Measurements from ENCODE around the gene PRSS2. TPM values are rescaled to one million over a fixed set of nuclear protein-coding genes. Genes with fewer than 3 reads are reported as not detected.
A peak's percentile ranks its signal among the peaks of the same experiment; 100 is the strongest.

PRSS2 gene
- total and polyA plus RNA-seq, 2 donors (not counting 3 experiments of a cell fraction or from before 2014, with no cell fraction given) = 0.25 TPM; not detected in 1

GRCh38 chr7:142809671-142810070 is 38.9 kb downstream of the PRSS2 start:
- peak overlapping the region; percentile 6 for H3K4me2 ChIP-seq (ENCODE audit: insufficient read depth, low read length)
- H2AFZ ChIP-seq (ENCODE audit: low read depth, low read length) = no peak overlapping the region
- dilution Hi-C loops (cut with MboI; ENCODE audit: extremely low pct_ligation_motif_present, low sequenced_read_pairs) = no loop called here
- peak overlapping the region; percentile 98 for H3K27ac ChIP-seq (ENCODE audit: insufficient read depth, low read depth, low read length)
- DNase-seq (ENCODE audit: low read depth, low spot score) = no peak
- H4K20me1 ChIP-seq (replicated peaks; ENCODE audit: control insufficient read depth, extremely low read depth, insufficient read depth, low read length) = no peaks in the 10 kb centered on the region
- no peak for TF ChIP-seq JUN (IDR thresholded peaks at IDR 0.05; ENCODE audit: borderline replicate concordance, insufficient read depth, insufficient read length, low read depth)
- TF ChIP-seq GATA2 (IDR thresholded peaks at IDR 0.05; ENCODE audit: insufficient read depth, insufficient read length, low read depth, low read length) = no peak
- TF ChIP-seq EZH2 (IDR thresholded peaks at IDR 0.05; ENCODE audit: borderline replicate concordance, low read depth, low read length, severe bottlenecking) = peak; percentile 38
- ChIA-PET POLR2A (no interaction called here), CTCF (interaction anchor here (0.8 to 9.8 kb wide), 17 partner anchors 8 to 295 kb away, joined by 3 to 425 read pairs (median 13); no protein-coding TSS in a partner anchor)
- H3K27me3 ChIP-seq (ENCODE audit: control insufficient read depth in 2 of 2, insufficient read depth in 2 of 2, low read length in 2 of 2) = no peaks in the 10 kb centered on the region
- no peak for FAIRE-seq
- H3K79me2 ChIP-seq (ENCODE audit: control insufficient read depth, insufficient read depth, low read length) = no peaks in the 10 kb centered on the region
- BruUV-seq (replicated peaks) = TSS peak; percentile 15
- no peaks in the 10 kb centered on the region for H3K36me3 ChIP-seq (ENCODE audit: control insufficient read depth in 2 of 2, extremely low read depth in 1 of 2, insufficient read depth in 2 of 2, low read length in 2 of 2)
- H3K9me1 ChIP-seq (replicated peaks; ENCODE audit: control insufficient read depth, extremely low read depth, insufficient read depth, low read length) = no peaks in the 10 kb centered on the region
- H3K4me3 ChIP-seq (replicated peaks in 1 of 3; ENCODE audit: insufficient read depth in 1 of 3, low read depth in 1 of 3, low read length in 3 of 3) = no peak overlapping the region
- H3K9ac ChIP-seq (replicated peaks; ENCODE audit: extremely low read depth, insufficient read depth, low read length) = no peak overlapping the region
- H3K9me3 ChIP-seq (replicated peaks; ENCODE audit: control insufficient read depth, insufficient read depth, low read length) = no peaks in the 10 kb centered on the region
- H3K4me1 ChIP-seq (ENCODE audit: control insufficient read depth, extremely low read depth, insufficient read depth, low read length) = peaks cover 64% of the 10 kb centered on the region
- intact Hi-C loops (cut with micrococcal nuclease) = loop anchor here (2.0 to 5.0 kb wide), 2 partner anchors 45 to 583 kb away; partner anchors contain the start of gene EPHB6

DNA sequence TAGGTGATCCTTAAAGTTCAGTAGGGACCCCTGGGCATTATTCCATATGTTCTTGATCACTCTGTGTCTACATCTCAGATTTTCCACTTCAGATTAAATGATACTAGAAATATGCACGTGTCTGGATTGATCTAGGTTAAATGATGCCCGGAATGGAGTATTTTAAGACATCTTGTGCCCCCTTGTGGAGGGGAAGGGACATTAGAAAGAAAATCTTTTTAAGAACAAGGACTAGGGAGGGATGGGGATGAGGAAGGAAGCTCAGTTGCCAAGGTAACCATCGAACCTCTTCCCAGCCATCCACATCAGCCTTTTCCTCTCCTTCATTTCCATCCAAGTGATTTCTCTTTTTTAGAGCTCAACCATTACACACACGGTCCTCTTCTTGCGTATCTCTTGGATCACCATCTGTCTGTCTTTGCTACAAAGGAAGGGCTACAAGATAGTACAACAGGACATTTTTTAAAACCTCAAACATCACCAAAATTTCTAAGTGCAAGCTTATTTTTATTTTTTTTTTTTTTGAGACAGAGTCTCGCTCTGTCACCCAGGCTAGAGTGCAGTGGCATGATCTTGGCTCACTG is 40.5 kb downstream of the PRSS2 start:
- Histone ChIP-seq H3K79me2 (ENCODE audit: control insufficient read depth, insufficient read depth, low read length) (no peaks in the 10 kb centered on the region), H3K27me3 (ENCODE audit: control insufficient read depth in 2 of 2, insufficient read depth in 2 of 2, low read length in 2 of 2) (no peaks in the 10 kb centered on the region), H3K9me1 (replicated peaks; ENCODE audit: control insufficient read depth, extremely low read depth, insufficient read depth, low read length) (no peaks in the 10 kb centered on the region), H3K4me3 (replicated peaks in 1 of 3; ENCODE audit: insufficient read depth in 1 of 3, low read depth in 1 of 3, low read length in 3 of 3) (no peak overlapping the region), H3K9me3 (replicated peaks; ENCODE audit: control insufficient read depth, insufficient read depth, low read length) (no peaks in the 10 kb centered on the region), H3K36me3 (ENCODE audit: control insufficient read depth in 2 of 2, extremely low read depth in 1 of 2, insufficient read depth in 2 of 2, low read length in 2 of 2) (no peaks in the 10 kb centered on the region), H2AFZ (ENCODE audit: low read depth, low read length) (no peak overlapping the region), H3K9ac (replicated peaks; ENCODE audit: extremely low read depth, insufficient read depth, low read length) (no peak overlapping the region), H4K20me1 (replicated peaks; ENCODE audit: control insufficient read depth, extremely low read depth, insufficient read depth, low read length) (no peaks in the 10 kb centered on the region), H3K27ac (ENCODE audit: insufficient read depth, low read depth, low read length) (no peak overlapping the region), H3K4me1 (ENCODE audit: control insufficient read depth, extremely low read depth, insufficient read depth, low read length) (peaks cover 50% of the 10 kb centered on the region), H3K4me2 (ENCODE audit: insufficient read depth, low read length) (peak overlapping the region; percentile 6)
- DNase-seq (ENCODE audit: low read depth, low spot score) (peak; percentile 63), FAIRE-seq (peak; percentile 85)
- POLR2A ChIA-PET = no interaction called here
- TF ChIP-seq, protein P1, sequence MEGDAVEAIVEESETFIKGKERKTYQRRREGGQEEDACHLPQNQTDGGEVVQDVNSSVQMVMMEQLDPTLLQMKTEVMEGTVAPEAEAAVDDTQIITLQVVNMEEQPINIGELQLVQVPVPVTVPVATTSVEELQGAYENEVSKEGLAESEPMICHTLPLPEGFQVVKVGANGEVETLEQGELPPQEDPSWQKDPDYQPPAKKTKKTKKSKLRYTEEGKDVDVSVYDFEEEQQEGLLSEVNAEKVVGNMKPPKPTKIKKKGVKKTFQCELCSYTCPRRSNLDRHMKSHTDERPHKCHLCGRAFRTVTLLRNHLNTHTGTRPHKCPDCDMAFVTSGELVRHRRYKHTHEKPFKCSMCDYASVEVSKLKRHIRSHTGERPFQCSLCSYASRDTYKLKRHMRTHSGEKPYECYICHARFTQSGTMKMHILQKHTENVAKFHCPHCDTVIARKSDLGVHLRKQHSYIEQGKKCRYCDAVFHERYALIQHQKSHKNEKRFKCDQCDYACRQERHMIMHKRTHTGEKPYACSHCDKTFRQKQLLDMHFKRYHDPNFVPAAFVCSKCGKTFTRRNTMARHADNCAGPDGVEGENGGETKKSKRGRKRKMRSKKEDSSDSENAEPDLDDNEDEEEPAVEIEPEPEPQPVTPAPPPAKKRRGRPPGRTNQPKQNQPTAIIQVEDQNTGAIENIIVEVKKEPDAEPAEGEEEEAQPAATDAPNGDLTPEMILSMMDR (IDR thresholded peaks at IDR 0.05; ENCODE audit: extremely low read depth in 1 of 2, insufficient read depth in 1 of 2, low read depth in 1 of 2, low read length in 2 of 2) = peak; percentile 39 to 59
- TF ChIP-seq POLR2AphosphoS5 (IDR thresholded peaks at IDR 0.05; ENCODE audit: insufficient read depth, low read depth, low read length) (no peak), MAX (IDR thresholded peaks at IDR 0.05; ENCODE audit: insufficient read depth, insufficient read length) (no peak), JUN (IDR thresholded peaks at IDR 0.05; ENCODE audit: borderline replicate concordance, insufficient read depth, insufficient read length, low read depth) (no peak), FOS (IDR thresholded peaks at IDR 0.05; ENCODE audit: borderline replicate concordance, insufficient read depth, low read length) (no peak), GATA2 (IDR thresholded peaks at IDR 0.05; ENCODE audit: insufficient read depth, insufficient read length, low read depth, low read length) (peak; percentile 10)
- dilution Hi-C loops (cut with MboI; ENCODE audit: extremely low pct_ligation_motif_present, low sequenced_read_pairs) (no loop called here), intact Hi-C loops (cut with micrococcal nuclease) (loop anchor here (1.0 kb wide), 6 partner anchors 28 to 207 kb away; no protein-coding TSS in a partner anchor)
- BruUV-seq (replicated peaks) = no TSS peak
- CTCF ChIA-PET = interaction anchor here (0.6 to 9.8 kb wide), 33 partner anchors 9 to 404 kb away, joined by 3 to 425 read pairs (median 5); no protein-coding TSS in a partner anchor
